K562 (cell line): ENCODE results near the gene LIN9. TPM values are rescaled to one million over a fixed set of nuclear protein-coding genes. Genes with fewer than 3 reads are reported as not detected.

Source experiments
- ATAC-seq: fragments of 200-7000 bp; cut with Tn5 transposase; 3 replicates; pipeline ENCODE4 v1.9.1; 2020; ENCODE audit warnings: moderate library complexity
- BruUV-seq: library from RNA; stranded (reverse); fragments of 400-500 nt; replicated peaks from 2 replicates; lab custom pipeline; 2021; lab: Mats Ljungman, UMichigan
- CTCF ChIA-PET: fragments of 300-600 bp; formaldehyde crosslinking; extraction: SDS; loops from one replicate; lab custom pipeline; 2021; ENCODE audit warnings: low intra/inter-chr PET ratio; lab: Yijun Ruan, JAX
- POLR2A ChIA-PET: fragments of 300-600, 350-650 bp; sonication (Branson Sonifier 250); formaldehyde crosslinking; extraction: SDS; loops from one replicate; lab custom pipeline; 2021; ENCODE audit warnings: antibody characterized with exemption, inconsistent platforms; lab: Yijun Ruan, JAX
- DNase-seq, 4 experiments: peaks; one replicate each; pipeline versions ENCODE4 v3.0.0 to v3.0.0-alpha.2; 2011 to 2018; ENCODE audit warnings: low spot score in 3 of 4, mixed read lengths in 3 of 4; ENCODE audit errors: extremely low read depth in 1 of 4
- FAIRE-seq: peaks from 2 replicates; lab custom pipeline; 2011; peaks lifted over from hg19 to GRCh38; lab: Jason Lieb, UNC
- H2AFZ ChIP-seq: 2 replicates; pipeline ENCODE4 v1.6.0; 2011; ENCODE audit warnings: low read depth, low read length, control low read depth, inconsistent platforms
- H3K27ac ChIP-seq: fragments of 200-600 bp; 3 replicates; pipeline ENCODE4 v1.8.0; 2011; ENCODE audit warnings: low read depth, mild to moderate bottlenecking, control low read depth, inconsistent platforms, low read length, moderate library complexity, mixed read lengths; ENCODE audit errors: extremely low read depth
- H3K27me3 ChIP-seq, 2 experiments: fragments of 300-600 bp in 1 of 2; 2 replicates in 1 of 2; 3 replicates in 1 of 2; pipeline versions ENCODE4 v1.6.0 to v1.8.0; 2011; ENCODE audit warnings: inconsistent platforms in 2 of 2, low read length in 2 of 2, mild to moderate bottlenecking in 1 of 2, mixed read lengths in 1 of 2, moderate library complexity in 1 of 2; ENCODE audit not compliant: control insufficient read depth in 2 of 2, insufficient read depth in 2 of 2
- H3K36me3 ChIP-seq: fragments of 300-600 bp; 3 replicates; pipeline ENCODE4 v1.8.0; 2011; ENCODE audit warnings: mild to moderate bottlenecking, low read length, inconsistent platforms; ENCODE audit not compliant: control insufficient read depth, insufficient read depth
- H3K4me1 ChIP-seq, 2 experiments: fragments of 200-600 bp in 1 of 2; replicated peaks in 1 of 2; 2 replicates in 1 of 2; 3 replicates in 1 of 2; pipeline versions ENCODE4 v1.5.1 to v1.8.0; 2011; ENCODE audit warnings: inconsistent platforms in 2 of 2, low read length in 2 of 2, mild to moderate bottlenecking in 1 of 2, mixed read lengths in 1 of 2, moderate library complexity in 1 of 2; ENCODE audit not compliant: control insufficient read depth in 2 of 2, insufficient read depth in 2 of 2
- H3K4me2 ChIP-seq: 2 replicates; pipeline ENCODE4 v1.6.1; 2011; ENCODE audit warnings: low read length, control low read depth, inconsistent platforms, mixed read lengths; ENCODE audit not compliant: insufficient read depth
- H3K4me3 ChIP-seq: fragments of 200-600 bp; sonication (generic), shearing (Covaris generic); 2 replicates; pipeline ENCODE4 v1.5.1; 2016; ENCODE audit warnings: control low read depth, inconsistent platforms
- H3K79me2 ChIP-seq: fragments of 200-600 bp; 3 replicates; pipeline ENCODE4 v1.8.0; 2011; ENCODE audit warnings: low read length, inconsistent platforms; ENCODE audit not compliant: control insufficient read depth, insufficient read depth
- H3K9ac ChIP-seq, 2 experiments: 2 replicates each; pipeline versions ENCODE4 v1.6.0 to v1.6.1; 2011; ENCODE audit warnings: low read depth in 2 of 2, low read length in 2 of 2, control low read depth in 1 of 2, inconsistent platforms in 1 of 2, mild to moderate bottlenecking in 1 of 2, mixed read lengths in 1 of 2; ENCODE audit not compliant: insufficient read depth in 1 of 2
- H3K9me1 ChIP-seq: one replicate; pipeline ENCODE4 v1.6.0; 2011; ENCODE audit warnings: inconsistent platforms, mild to moderate bottlenecking, low read length, moderate library complexity; ENCODE audit not compliant: control insufficient read depth, insufficient read depth
- H3K9me3 ChIP-seq: replicated peaks from 2 replicates; pipeline ENCODE4 v1.5.1; 2011; ENCODE audit warnings: low read depth, low read length, inconsistent platforms; ENCODE audit not compliant: control insufficient read depth, insufficient read depth
- H4K20me1 ChIP-seq: replicated peaks from 2 replicates; pipeline ENCODE4 v1.6.1; 2011; ENCODE audit warnings: low read length, inconsistent platforms, mixed read lengths; ENCODE audit not compliant: control insufficient read depth, insufficient read depth
- CBX2 ChIP-seq: fragments of 200-600 bp; sonication (generic); IDR thresholded peaks from one replicate; pipeline ENCODE4 v1.6.1; 2012; ENCODE audit warnings: mild to moderate bottlenecking, low read length, inconsistent platforms; ENCODE audit not compliant: insufficient read depth, poor library complexity, severe bottlenecking
- CEBPB ChIP-seq: fragments of 450-650 bp; IDR thresholded peaks from 2 replicates; pipeline ENCODE4 v1.6.1; 2016; ENCODE audit warnings: missing genetic modification characterization, missing compliant biosample characterization
- CEBPG ChIP-seq, 3 experiments: fragments of 200-800 bp in 1 of 3; sonication (Bioruptor generic) in 1 of 3; sonication (generic) in 1 of 3; formaldehyde crosslinking in 1 of 3; IDR thresholded peaks in 2 of 3; conservative IDR thresholded peaks in 1 of 3; 2 replicates each; pipeline versions ENCODE4 v1.6.1 to v1.8.0; 2016 to 2022; ENCODE audit warnings: missing compliant biosample characterization in 2 of 3, missing genetic modification characterization in 2 of 3, mild to moderate bottlenecking in 1 of 3, missing genetic modification reagents in 1 of 3
- CHD1 ChIP-seq: fragments of 200-600 bp; sonication (generic); IDR thresholded peaks from one replicate; pipeline ENCODE4 v1.6.1; 2012; ENCODE audit warnings: mild to moderate bottlenecking, moderate library complexity, low read length, inconsistent platforms
- HMG20A ChIP-seq: fragments of 450-650 bp; formaldehyde crosslinking; conservative IDR thresholded peaks from 2 replicates; pipeline ENCODE4 v1.4.0; 2020; ENCODE audit warnings: mild to moderate bottlenecking, mixed read lengths
- MCM7 ChIP-seq, 2 experiments: fragments of 450-650 bp; IDR thresholded peaks; 2 replicates each; pipeline ENCODE4 v1.6.1; 2016 to 2018
- SAFB ChIP-seq: fragments of 200-400 bp; formaldehyde crosslinking; IDR thresholded peaks from 2 replicates; pipeline ENCODE4 v1.6.1; 2017; ENCODE audit warnings: low read depth, low read length, borderline replicate concordance
- ZNF124 ChIP-seq: sonication (generic); formaldehyde crosslinking; IDR thresholded peaks from 2 replicates; pipeline ENCODE4 v1.8.1; 2022; ENCODE audit warnings: missing genetic modification reagents
- ZNF408 ChIP-seq: fragments of 250-450 bp; sonication (Bioruptor Pico); IDR thresholded peaks from 2 replicates; pipeline ENCODE4 v1.4.0; 2020; ENCODE audit warnings: low read depth, mild to moderate bottlenecking, moderate library complexity
- ZNF551 ChIP-seq: fragments of 250-450 bp; sonication (Bioruptor Pico); IDR thresholded peaks from 2 replicates; pipeline ENCODE4 v1.5.0; 2021; ENCODE audit warnings: mild to moderate bottlenecking, moderate library complexity
- WGBS: fragments of 100-300 bp; shearing (Covaris generic); methylation state at CpG from one replicate; pipeline ENCODE4 v1.1.6; 2016; ENCODE audit warnings: low coverage, mixed read lengths; ENCODE audit not compliant: insufficient coverage; ENCODE audit errors: missing lambda C conversion rate; 5-methylcytosine and 5-hydroxymethylcytosine counted together
- in situ Hi-C: fragments of 300-500 bp; cut with MboI; formaldehyde crosslinking; loops from 4 replicates; pipeline ENCODE4 v1.15.0; 2018; ENCODE audit warnings: inconsistent platforms, mixed read lengths
- intact Hi-C: fragments of 100-400 bp; cut with micrococcal nuclease; formaldehyde crosslinking; loops from 2 replicates; pipeline ENCODE4 v1.14.2; 2022
- polyA plus RNA-seq, 8 experiments: library from polyadenylated mRNA; depleted of rRNA in 4 of 8; stranded (reverse) in 5 of 8; unstranded in 3 of 8; fragments of >200 nt; fragmentation: Nextera tagmentation in 2 of 8; fragmentation: Illumina TruSeq in 1 of 8; extraction: Ambion mirVana in 2 of 8; extraction: Trizol in 1 of 8; gene quantifications; 2 replicates each; pipeline versions ENCODE4 v1.2.1 to v1.2.3, GENCODE V29; 2011 to 2014; ENCODE audit warnings: inconsistent platforms in 1 of 8, missing spikeins in 1 of 8
- total RNA-seq, 7 experiments: library from RNA; depleted of rRNA in 6 of 7; stranded (reverse); fragments of >200 nt in 6 of 7; fragmentation: Illumina TruSeq in 2 of 7; extraction: Trizol in 2 of 7; gene quantifications; 2 replicates each; pipeline versions ENCODE4 v1.2.1 to v1.2.3, GENCODE V29; 2011 to 2021; ENCODE audit warnings: low replicate concordance in 1 of 7
- TF ChIP-seq, protein P1 (sequence below), 3 experiments: IDR thresholded peaks in 2 of 3; conservative IDR thresholded peaks in 1 of 3; 2 replicates each; pipeline ENCODE4 v1.5.1; 2011 to 2012; ENCODE audit warnings: low read length in 3 of 3, mild to moderate bottlenecking in 3 of 3, control low read depth in 2 of 3, improper control_type of control experiment in 1 of 3, inconsistent platforms in 1 of 3, low read depth in 1 of 3, mixed read lengths in 1 of 3, moderate library complexity in 1 of 3; ENCODE audit not compliant: insufficient read depth in 2 of 3
- TF ChIP-seq, protein P2 (sequence below): sonication (generic); formaldehyde crosslinking; IDR thresholded peaks from 2 replicates; pipeline ENCODE4 v1.8.1; 2023; ENCODE audit warnings: mild to moderate bottlenecking, missing genetic modification reagents

LIN9 gene
- total and polyA plus RNA-seq, 9 of the 15 experiments (the other 6 are each of a cell fraction or from before 2014, with no cell fraction given) = 18.8 to 33.0 (median 25.5) TPM

DNA sequence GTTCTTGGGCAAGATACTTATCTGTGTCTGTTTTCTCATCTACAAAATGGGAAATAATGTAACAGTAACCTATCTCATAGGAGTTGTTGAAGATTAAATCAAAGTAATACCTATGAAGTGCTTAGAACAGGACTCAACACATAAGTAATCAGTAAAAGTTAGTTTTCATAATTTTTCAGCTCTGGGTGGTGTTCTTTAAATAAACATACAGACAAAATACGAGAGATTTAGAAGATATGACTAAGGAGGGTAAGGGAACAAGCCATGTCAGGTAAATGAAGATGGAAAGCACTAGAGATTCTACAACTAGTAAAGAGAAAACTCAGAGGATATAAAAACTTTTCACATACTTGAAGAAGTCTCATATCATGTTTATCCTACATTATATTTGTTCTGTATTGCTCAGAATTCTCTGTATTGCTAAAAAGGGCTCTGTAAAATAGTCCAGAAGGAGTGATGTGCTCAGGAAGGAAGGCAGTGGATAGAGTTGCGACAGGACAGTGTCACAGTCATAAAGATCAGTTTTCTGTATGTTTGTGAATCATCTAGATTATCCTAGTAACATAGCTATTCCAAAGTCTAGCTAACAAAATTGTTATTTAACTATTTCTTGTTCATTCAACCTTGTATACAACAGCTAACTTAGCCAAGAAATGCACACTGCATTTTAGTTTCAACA is 16.0 kb downstream of the LIN9 start (continued):
- TF ChIP-seq HMG20A (CRISPR knock-in tag) = no peak
- TF ChIP-seq ZNF408 (CRISPR knock-in tag) = no peak
- TF ChIP-seq, protein P1, sequence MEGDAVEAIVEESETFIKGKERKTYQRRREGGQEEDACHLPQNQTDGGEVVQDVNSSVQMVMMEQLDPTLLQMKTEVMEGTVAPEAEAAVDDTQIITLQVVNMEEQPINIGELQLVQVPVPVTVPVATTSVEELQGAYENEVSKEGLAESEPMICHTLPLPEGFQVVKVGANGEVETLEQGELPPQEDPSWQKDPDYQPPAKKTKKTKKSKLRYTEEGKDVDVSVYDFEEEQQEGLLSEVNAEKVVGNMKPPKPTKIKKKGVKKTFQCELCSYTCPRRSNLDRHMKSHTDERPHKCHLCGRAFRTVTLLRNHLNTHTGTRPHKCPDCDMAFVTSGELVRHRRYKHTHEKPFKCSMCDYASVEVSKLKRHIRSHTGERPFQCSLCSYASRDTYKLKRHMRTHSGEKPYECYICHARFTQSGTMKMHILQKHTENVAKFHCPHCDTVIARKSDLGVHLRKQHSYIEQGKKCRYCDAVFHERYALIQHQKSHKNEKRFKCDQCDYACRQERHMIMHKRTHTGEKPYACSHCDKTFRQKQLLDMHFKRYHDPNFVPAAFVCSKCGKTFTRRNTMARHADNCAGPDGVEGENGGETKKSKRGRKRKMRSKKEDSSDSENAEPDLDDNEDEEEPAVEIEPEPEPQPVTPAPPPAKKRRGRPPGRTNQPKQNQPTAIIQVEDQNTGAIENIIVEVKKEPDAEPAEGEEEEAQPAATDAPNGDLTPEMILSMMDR (IDR thresholded peaks at IDR 0.05 in 2 of 3, conservative IDR thresholded peaks at IDR 0.05 in 1 of 3; ENCODE audit: insufficient read depth in 2 of 3, low read depth in 1 of 3, low read length in 3 of 3) = no peak
- no peak for TF ChIP-seq ZNF124
- TF ChIP-seq CBX2 = no peak

DNA sequence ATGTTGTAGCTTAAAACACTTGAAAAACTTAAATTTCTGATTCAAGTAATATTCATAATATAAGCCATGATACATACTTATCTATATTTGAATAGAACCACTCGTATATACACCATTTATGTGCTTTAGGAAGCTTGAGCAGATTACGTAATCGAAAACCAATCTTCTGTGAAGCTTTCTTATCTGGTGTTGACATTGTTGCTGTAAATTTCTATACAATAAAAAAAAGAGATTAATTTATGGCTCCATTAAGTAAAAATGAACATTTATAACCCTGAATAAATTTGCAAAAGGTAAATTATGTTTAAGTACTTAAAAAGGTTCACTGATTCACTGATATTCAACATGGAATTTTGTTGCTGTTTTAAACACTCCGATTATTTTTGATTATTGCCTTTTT is 21.4 kb downstream of the LIN9 start:
- 95% methylated on average over 4 of the region's 4 CpGs for WGBS
- peaks cover 63% of the 10 kb centered on the region; the same call in 2 of the 3 replicates for H3K36me3 ChIP-seq
- TF ChIP-seq MCM7 (IDR thresholded peaks at IDR 0.05) (no peak), HMG20A (CRISPR knock-in tag) (no peak), ZNF551 (CRISPR knock-in tag) (no peak), CHD1 (no peak), CEBPB (peak; percentile 89), SAFB (no peak), CEBPG (CRISPR knock-in tag; IDR thresholded peaks at IDR 0.05) (no peak), CEBPG (tag; conservative IDR thresholded peaks at IDR 0.05 in 1 of 2, IDR thresholded peaks at IDR 0.05 in 1 of 2) (peak; percentile 73 to 87)
- TF ChIP-seq, protein P2, sequence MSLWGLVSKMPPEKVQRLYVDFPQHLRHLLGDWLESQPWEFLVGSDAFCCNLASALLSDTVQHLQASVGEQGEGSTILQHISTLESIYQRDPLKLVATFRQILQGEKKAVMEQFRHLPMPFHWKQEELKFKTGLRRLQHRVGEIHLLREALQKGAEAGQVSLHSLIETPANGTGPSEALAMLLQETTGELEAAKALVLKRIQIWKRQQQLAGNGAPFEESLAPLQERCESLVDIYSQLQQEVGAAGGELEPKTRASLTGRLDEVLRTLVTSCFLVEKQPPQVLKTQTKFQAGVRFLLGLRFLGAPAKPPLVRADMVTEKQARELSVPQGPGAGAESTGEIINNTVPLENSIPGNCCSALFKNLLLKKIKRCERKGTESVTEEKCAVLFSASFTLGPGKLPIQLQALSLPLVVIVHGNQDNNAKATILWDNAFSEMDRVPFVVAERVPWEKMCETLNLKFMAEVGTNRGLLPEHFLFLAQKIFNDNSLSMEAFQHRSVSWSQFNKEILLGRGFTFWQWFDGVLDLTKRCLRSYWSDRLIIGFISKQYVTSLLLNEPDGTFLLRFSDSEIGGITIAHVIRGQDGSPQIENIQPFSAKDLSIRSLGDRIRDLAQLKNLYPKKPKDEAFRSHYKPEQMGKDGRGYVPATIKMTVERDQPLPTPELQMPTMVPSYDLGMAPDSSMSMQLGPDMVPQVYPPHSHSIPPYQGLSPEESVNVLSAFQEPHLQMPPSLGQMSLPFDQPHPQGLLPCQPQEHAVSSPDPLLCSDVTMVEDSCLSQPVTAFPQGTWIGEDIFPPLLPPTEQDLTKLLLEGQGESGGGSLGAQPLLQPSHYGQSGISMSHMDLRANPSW (CRISPR knock-in tag) = no peak

More for the DNA sequence above, 21.4 kb downstream of the LIN9 start:
- Histone ChIP-seq H3K27me3 (no peaks in the 10 kb centered on the region), H3K4me3 (no peak overlapping the region), H3K9ac (no peak overlapping the region), H3K9me1 (no peaks in the 10 kb centered on the region), H3K27ac (no peak overlapping the region), H2AFZ (no peak overlapping the region), H3K4me1 (no peaks in the 10 kb centered on the region), H3K79me2 (no peaks in the 10 kb centered on the region), H4K20me1 (no peaks in the 10 kb centered on the region), H3K9me3 (no peaks in the 10 kb centered on the region), H3K4me2 (no peak overlapping the region)
- DNase-seq (no peak), FAIRE-seq (no peak), ATAC-seq (no peak)
- BruUV-seq = no TSS peak
- intact Hi-C loops = no loop called here
- CTCF ChIA-PET = no interaction called here
- POLR2A ChIA-PET = no interaction called here
- in situ Hi-C loops = no loop called here
